GM19099 (cell line): ENCODE data around the gene HIGD1B.

Experiments
- POLR2A ChIP-seq: IDR thresholded peaks from 3 replicates; pipeline ENCODE4 v1.6.1; 2011; ENCODE audit warnings: low read depth; ENCODE audit not compliant: insufficient read length; ENCODE audit errors: extremely low read depth

The HIGD1B gene

DNA sequence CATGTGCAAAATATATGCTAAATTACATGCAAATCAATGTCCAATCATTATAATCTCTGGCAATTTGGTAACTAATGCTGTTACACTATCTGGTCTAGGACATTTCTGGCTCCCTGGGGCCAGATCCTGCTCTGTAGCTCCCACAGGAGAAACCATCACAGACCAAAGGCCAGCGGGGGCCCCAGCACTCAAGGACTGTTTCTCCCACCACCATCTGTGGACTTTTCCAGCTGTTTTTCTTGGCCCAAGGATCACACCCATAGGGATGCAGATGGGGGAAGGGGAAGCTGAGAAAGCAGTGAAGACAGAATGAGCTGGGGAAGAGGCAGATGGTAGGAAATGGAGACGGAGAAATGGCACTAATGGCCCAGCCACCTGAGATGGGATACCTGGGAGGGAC lies at the start of gene HIGD1B:
TSS of gene HIGD1B (plus strand) at position 298 of the 400 bp plus-strand sequence. CDS start 270 bp downstream, outside the sequence.
- no peak for TF ChIP-seq POLR2A

DNA sequence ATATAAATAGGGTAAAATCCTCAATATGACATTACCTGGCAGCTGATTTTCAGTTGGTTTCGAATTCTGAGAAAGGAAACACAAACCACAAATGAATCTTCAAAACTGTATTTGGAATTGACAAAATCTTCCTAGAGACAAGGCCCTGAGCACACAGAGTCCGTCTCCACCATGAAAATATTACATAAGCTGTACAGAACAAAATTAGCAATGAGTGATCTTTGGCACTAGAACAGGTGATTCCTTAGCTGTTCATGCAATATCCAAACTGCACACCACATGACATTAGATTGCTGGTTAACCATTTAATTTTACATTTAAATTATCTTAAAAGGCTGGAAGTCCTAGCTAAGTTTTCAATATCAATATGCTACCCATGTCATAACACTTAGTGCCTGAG lies 49.3 kb upstream of the HIGD1B start:
- TF ChIP-seq POLR2A = no peak

DNA sequence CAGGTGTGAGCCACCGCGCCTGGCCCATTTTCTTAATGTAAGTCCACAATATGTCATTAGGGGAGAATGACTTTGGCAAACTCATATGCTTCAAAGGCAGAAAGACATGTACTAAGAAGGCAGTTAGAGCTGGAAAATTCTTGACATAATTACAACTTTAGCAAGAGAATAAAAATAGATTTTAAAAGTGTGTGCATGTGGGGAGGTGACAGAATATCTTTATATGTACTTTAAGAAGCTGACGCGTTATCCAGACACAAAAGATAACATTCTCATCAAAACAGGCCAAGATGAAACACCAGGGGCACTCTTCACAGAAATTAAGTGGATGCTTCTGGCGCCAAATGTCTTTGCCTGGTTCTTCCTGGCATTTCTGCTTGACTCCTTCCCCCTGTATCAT lies 45.8 kb upstream of the HIGD1B start:
- TF ChIP-seq POLR2A = no peak

DNA sequence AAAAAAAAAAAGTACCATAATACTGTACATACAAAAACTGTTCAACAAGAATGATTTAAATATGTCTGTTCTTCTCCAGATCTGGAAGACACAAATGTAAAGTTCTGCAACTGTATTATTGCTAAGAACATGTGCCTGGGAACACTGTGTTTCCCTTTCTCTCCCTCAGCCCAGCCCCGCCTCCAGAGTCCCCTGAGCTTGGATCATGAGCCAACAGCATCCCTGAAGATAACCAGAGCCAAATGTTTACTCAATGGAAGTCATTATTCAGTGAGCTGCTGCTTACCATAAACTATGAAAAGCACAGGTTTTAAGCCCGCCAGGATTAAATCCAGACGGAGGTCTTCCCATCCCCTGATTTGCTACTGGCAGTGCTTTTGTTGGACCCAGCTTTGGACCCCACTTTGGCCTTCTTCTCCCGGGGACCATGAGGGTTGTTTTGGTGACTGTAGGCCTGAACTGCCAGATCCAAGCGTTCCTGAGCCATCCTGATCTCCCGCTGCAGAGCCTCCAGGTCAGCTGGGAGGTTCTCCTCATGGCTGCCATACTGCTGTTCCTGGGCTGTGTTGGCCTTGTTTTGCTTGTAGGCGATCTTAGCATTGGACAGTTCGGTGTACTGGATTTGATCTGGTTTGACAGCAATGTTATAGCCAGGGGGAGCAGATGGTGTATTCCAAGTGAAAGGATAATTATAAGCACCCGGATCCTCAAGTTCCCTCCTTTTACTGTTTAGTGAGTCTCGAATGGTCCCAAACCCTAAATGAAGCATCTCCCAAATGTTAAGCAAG lies 43.2 kb upstream of the HIGD1B start:
- TF ChIP-seq POLR2A = no peak

DNA sequence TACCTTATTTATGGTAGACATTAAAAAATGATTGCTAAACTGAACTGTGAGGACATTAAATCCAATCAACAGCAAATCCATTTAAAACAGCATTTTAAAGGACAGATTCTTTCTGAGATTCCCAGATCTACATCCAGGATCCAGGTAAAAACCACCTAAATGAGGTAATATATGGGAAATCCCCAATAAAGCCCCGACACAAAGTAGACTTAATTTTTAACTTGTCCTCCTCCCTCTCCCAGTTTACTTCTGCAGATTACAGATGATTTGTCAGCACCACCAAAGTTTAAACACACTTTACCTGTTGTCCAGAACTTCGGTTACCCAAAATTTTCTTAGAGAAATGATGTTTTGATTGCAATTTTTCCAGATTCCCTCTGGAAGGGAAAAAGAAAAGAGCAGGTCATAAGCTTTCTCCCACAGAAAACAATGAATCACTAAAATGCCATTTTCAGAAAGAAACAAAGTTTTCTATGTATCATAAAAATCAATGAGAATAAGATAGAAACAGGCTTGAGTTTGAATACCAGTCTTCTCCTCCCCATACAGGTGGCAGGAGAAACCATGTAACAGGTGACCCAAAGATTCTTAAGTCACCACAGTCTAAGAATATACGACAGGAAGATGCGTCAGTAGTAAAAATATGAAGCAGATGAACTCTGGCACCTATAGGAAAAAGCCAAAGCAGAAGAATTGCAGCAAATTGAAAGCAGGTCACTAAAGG lies 40.4 kb upstream of the HIGD1B start:
- no peak for TF ChIP-seq POLR2A

DNA sequence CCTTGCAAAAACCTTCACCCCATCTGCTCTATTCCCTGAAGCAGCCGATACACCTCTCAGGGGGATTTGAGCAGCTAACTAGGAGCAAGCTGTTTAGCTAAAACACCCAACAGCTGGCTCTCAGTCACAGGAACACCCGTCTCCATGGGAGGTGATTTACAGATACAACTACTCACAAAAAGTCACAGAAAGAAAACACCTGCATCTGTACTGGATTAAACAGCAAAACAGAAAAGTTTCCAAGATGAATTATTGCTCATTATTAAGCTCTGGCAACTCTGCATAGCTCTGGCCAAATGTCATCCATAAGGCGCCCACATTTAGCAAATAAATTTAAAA lies 39.9 kb upstream of the HIGD1B start:
- TF ChIP-seq POLR2A = no peak

DNA sequence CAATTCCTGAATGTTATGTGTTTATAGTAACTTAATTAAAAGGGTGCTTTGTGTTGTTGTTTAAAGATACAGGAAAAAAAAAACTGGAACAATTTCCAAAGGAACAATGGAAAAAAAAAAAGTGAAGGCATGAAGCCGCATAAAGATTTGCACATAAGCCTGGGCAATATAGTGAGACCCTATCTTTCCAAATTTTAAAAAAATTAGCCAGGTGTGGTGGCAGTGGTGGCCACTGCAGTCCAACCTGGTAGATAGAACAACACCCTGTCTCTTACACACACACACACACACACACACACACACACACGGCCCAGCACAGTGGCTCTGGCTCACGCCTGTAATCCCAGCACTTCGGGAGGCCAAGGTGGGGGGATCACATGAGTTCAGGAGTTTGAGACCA lies 39.5 kb upstream of the HIGD1B start:
- TF ChIP-seq POLR2A = no peak

DNA sequence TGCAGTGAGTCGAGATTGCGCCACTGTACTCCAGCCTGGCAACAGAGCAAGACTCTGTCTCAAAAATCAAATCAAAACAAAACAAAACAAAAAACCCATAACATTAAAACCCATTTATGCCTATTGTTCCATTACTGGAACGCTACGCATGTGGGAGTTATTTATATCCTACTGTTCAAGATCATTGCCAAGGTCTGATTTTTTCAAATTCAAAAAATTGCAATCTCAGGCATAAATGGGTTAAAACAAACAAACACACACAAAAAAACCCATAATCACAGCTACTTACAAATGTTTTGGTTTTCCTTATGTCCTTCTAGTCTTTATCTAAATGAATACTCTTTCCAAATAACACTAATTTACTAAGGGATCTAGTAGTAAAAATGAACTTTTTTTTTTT lies 35.4 kb upstream of the HIGD1B start:
- TF ChIP-seq POLR2A = no peak

DNA sequence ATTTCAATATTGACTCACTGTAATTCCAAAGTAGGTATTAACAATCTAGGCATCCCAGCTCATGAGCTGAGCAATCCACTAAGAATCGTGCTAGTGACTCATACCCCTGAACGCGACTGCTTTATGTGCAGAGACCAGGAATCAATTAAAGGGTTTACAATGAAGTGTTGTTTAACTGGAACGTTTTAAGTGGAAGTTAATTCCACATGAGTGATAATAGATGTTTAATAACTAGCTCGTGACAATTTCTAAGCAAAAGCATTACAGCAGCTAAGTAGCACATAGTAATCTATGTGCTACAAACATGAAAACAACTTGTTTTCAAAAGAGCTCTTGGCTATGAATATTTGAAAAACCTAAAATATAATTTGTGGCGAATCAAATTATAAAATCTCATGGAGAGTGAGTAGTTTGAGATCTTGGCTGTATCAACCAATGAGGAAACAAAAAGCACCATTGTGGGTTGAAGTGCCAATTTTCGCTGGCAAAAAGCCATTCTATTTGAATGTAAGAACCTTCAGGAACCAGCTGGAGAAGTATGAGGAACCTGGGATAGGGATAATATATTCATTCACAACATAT lies 27.0 kb upstream of the HIGD1B start:
- no peak for TF ChIP-seq POLR2A

DNA sequence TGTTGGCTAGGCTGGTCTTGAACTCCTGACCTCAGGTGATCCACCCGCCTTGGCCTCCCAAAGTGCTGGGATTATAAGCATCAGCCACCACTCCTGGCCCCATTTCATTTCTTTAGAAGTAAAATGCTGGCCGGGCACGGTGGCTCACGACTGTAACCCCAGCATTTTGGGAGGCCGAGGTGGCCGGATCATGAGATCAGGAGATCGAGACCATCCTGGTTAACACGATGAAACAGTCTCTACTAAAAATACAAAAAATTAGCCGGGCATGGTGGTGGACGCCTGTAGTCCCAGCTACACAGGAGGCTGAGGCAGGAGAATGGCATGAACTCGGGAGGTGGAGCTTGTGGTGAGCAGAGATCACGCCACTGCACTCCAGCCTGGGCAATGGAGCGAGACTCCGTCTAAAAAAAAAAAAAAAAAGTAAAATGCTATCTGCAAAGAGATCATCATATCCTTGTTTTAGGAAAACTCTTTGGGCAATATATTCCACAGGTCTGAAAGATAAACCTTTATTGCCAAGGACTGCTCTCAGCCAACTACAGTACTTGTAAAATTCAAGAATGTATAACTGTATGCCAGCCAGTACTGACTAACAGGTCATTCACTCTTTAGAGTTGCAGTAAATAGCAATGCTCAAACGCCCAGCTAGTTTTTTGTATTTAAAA lies 21.4 kb upstream of the HIGD1B start:
- TF ChIP-seq POLR2A = no peak

DNA sequence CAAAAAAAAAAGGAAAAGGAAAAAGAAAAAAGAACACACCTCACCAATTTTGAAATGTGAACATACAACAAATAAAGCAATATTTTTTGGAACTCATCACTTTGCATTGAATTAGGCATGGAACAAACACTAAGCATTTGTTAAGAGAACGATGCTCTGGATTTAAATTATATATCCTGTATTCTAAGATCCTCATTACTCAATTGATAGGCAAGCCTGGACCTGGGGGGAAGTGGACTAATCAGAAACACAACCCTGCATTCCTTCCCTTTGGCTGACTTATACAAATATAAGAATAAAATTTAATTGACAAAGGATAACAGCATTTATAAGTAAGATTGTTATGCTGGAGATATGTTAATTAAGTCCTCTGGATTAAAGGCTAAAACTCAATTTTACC lies 19.8 kb upstream of the HIGD1B start:
- TF ChIP-seq POLR2A = no peak

DNA sequence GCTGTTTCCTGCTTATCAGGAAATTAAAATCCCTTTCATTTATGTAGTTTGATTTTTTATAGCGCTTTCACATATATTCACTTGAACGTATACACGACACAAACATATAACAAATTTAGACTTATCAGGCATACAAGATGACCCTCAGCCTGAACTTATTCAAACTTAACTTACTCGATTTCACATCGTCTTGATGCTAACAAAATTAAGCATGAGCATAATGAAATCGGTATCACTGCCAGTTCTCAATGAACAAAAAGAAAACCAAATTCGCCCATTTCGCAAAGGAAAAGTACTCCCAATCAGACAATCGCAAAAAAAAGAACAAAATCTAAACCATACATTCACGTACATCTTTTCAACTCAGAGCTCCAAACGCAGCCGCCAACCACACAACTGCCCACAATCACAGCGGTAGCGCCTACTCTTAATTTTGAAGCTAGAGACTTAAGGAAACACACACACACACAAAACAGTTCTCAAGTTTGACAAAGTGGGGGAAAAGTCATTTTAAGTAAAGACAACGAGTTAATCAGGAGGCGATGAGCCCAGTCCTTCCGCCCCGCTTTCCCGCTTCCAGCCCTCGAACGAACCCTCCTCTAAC lies 18.7 kb upstream of the HIGD1B start:
- no peak for TF ChIP-seq POLR2A

DNA sequence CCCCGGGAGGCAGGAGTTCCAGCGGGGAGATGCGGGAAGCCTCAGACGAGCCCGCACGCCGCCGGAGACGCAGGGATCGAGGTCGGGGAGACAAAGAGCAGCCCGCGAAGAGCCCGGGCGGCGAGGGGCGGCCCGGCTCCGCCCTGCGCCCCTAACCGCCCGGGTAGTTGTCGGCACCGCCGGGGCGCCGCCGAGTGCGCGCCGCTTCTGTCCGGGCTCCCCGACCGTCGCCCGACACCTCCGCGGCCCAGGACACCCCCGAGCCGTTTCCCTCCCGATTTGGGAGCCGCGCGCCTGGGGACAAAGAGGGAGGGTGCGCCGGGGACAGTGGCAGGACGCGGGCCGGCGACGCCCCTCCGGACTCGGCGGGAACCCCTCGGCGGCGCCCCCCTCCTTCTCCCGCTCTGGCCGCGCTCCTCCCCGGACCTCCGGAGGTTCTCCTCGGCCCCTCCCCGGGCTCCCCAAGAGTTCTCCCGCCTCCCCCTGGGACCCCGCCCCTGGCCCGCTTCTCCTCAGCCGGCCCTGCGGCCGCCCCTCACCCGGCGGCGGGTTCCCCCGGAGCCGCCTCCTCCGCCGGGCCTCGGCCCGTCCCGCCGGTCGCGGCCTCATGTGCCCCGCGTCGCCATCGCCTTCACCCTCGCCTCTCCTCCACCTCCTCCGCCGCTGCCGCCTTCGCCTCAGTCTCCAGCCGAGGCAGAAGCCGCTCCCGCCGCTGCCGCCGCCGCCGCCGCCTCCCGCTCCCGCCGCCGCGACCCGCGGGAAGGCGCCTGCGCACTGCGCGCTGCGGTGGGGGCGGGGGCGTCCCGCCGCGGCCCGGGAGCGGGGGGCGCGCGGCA lies 17.9 kb upstream of the HIGD1B start, which contains the start of gene GJC1:
TSS of gene GJC1 (minus strand) at position 765 of the 836 bp plus-strand sequence. CDS start 24,470 bp downstream, outside the sequence.
- peak; percentile 39 for TF ChIP-seq POLR2A
